Measurements from ENCODE around the gene CTDSPL.

DNA sequence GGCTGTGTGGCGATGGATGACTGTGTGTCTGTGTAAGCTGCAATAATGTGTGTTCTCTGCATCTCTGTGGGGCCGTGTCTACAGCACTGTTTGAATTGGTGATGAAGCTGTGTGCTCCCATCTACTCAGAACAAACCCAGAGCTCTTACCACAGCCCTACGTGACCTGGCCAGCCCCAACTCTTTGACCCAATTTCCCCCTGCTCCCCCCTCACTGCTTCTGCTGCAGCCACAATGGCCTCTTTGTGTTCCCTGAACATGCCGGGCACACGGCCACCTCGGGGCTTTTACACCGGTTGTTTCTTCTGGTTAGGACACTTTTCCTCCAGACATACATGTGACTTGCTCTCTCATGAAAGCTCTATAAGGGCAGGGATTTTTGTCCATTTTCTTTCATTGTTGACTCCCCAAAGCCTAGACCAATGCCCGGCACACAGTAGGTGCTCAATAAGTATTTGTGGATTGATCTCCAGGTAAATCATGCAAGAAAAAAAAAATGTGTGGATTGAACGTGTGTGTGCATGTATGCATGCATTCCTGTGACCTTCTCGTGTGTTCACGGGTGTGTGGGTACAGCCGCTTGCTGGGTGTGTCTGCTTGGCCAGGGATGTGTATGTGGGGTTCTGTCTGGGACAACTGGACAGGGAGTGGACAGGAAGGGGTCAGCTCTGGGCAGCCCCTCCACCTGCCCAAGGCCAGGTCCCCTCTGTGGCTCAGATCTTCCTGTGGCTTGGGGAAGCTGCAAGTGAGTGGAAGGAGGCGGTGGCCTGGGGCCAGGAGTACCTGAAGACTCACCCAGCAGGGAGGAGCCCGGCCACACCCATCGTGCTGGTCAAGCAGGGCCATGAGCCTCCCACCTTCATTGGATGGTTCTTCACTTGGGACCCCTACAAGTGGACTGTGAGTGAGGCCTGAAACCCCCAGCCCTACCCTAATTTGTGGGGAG is 143.7 kb downstream of the CTDSPL start:
- TF ChIP-seq CHD1 (IDR thresholded peaks at IDR 0.05; ENCODE audit: low read depth, low read length) (no peak), POLR2AphosphoS5 (IDR thresholded peaks at IDR 0.05; ENCODE audit: low read depth, low read length) (no peak), SP4 (IDR thresholded peaks at IDR 0.05; ENCODE audit: low read length) (no peak)
- TF ChIP-seq, protein P1, sequence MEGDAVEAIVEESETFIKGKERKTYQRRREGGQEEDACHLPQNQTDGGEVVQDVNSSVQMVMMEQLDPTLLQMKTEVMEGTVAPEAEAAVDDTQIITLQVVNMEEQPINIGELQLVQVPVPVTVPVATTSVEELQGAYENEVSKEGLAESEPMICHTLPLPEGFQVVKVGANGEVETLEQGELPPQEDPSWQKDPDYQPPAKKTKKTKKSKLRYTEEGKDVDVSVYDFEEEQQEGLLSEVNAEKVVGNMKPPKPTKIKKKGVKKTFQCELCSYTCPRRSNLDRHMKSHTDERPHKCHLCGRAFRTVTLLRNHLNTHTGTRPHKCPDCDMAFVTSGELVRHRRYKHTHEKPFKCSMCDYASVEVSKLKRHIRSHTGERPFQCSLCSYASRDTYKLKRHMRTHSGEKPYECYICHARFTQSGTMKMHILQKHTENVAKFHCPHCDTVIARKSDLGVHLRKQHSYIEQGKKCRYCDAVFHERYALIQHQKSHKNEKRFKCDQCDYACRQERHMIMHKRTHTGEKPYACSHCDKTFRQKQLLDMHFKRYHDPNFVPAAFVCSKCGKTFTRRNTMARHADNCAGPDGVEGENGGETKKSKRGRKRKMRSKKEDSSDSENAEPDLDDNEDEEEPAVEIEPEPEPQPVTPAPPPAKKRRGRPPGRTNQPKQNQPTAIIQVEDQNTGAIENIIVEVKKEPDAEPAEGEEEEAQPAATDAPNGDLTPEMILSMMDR (IDR thresholded peaks at IDR 0.05; ENCODE audit: control extremely low read depth in 1 of 3, insufficient read depth in 1 of 3, low read depth in 1 of 3, low read length in 3 of 3) = no peak
- TF ChIP-seq, protein P2, sequence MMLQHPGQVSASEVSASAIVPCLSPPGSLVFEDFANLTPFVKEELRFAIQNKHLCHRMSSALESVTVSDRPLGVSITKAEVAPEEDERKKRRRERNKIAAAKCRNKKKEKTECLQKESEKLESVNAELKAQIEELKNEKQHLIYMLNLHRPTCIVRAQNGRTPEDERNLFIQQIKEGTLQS (IDR thresholded peaks at IDR 0.05; ENCODE audit: insufficient read depth, low read depth, low read length) = no peak
